ENCODE data around the gene TREX2.

Gene TREX2

GRCh38 chrX:153445856-153446635 lies at the start of gene TREX2:
TREX2 (minus strand) TSS chrX:153446056; CDS start chrX:153445430, 626 bp downstream.
- in situ Hi-C loops (cut with HindIII; ENCODE audit: low pct_ligation_motif_present, low pct_unique_long_range_greater_than_20kb, low sequenced_read_pairs), result no loop called here

GRCh38 chrX:153495362-153495751 lies 49.5 kb upstream of the TREX2 start:
- in situ Hi-C loops (cut with HindIII; ENCODE audit: low pct_ligation_motif_present, low pct_unique_long_range_greater_than_20kb, low sequenced_read_pairs), result no loop called here
- DNase-seq, result no peak

More at GRCh38 chrX:153445856-153446635, at the start of gene TREX2:
- DNase-seq, result no peak

GRCh38 chrX:153494541-153495361 lies 48.9 kb upstream of the TREX2 start, which contains the start of gene BGN:
BGN (plus strand) TSS chrX:153494980; CDS start chrX:153504632, 9,652 bp downstream.
- peak; percentile 2 for DNase-seq
- in situ Hi-C loops (cut with HindIII; ENCODE audit: low pct_ligation_motif_present, low pct_unique_long_range_greater_than_20kb, low sequenced_read_pairs), result no loop called here

- DNase-seq, result no peak
- in situ Hi-C loops (cut with HindIII; ENCODE audit: low pct_ligation_motif_present, low pct_unique_long_range_greater_than_20kb, low sequenced_read_pairs), result no loop called here
Observed at GRCh38 chrX:153494061-153494460, 48.2 kb upstream of the TREX2 start.

- no peak for DNase-seq
- in situ Hi-C loops (cut with HindIII; ENCODE audit: low pct_ligation_motif_present, low pct_unique_long_range_greater_than_20kb, low sequenced_read_pairs), result no loop called here
Observed at GRCh38 chrX:153493085-153493484, 47.2 kb upstream of the TREX2 start.

- in situ Hi-C loops (cut with HindIII; ENCODE audit: low pct_ligation_motif_present, low pct_unique_long_range_greater_than_20kb, low sequenced_read_pairs), result no loop called here
- no peak for DNase-seq
Observed at GRCh38 chrX:153492543-153492942, 46.7 kb upstream of the TREX2 start.

- in situ Hi-C loops (cut with HindIII; ENCODE audit: low pct_ligation_motif_present, low pct_unique_long_range_greater_than_20kb, low sequenced_read_pairs), result no loop called here
- no peak for DNase-seq
Observed at GRCh38 chrX:153491918-153492317, 46.1 kb upstream of the TREX2 start.

- no peak for DNase-seq
- in situ Hi-C loops (cut with HindIII; ENCODE audit: low pct_ligation_motif_present, low pct_unique_long_range_greater_than_20kb, low sequenced_read_pairs), result no loop called here
Observed at GRCh38 chrX:153491351-153491914, 45.6 kb upstream of the TREX2 start.

GRCh38 chrX:153490217-153490930 lies 44.5 kb upstream of the TREX2 start:
- no peak for DNase-seq
- in situ Hi-C loops (cut with HindIII; ENCODE audit: low pct_ligation_motif_present, low pct_unique_long_range_greater_than_20kb, low sequenced_read_pairs), result no loop called here

- in situ Hi-C loops (cut with HindIII; ENCODE audit: low pct_ligation_motif_present, low pct_unique_long_range_greater_than_20kb, low sequenced_read_pairs), result no loop called here
- DNase-seq, result no peak
Observed at GRCh38 chrX:153488231-153488914, 42.5 kb upstream of the TREX2 start.

GRCh38 chrX:153487590-153488071 lies 41.8 kb upstream of the TREX2 start:
- in situ Hi-C loops (cut with HindIII; ENCODE audit: low pct_ligation_motif_present, low pct_unique_long_range_greater_than_20kb, low sequenced_read_pairs), result no loop called here
- DNase-seq, result no peak

- in situ Hi-C loops (cut with HindIII; ENCODE audit: low pct_ligation_motif_present, low pct_unique_long_range_greater_than_20kb, low sequenced_read_pairs), result no loop called here
- DNase-seq, result no peak
Observed at GRCh38 chrX:153486171-153486570, 40.3 kb upstream of the TREX2 start.

GRCh38 chrX:153485396-153486080 lies 39.7 kb upstream of the TREX2 start:
- no peak for DNase-seq
- in situ Hi-C loops (cut with HindIII; ENCODE audit: low pct_ligation_motif_present, low pct_unique_long_range_greater_than_20kb, low sequenced_read_pairs), result no loop called here

GRCh38 chrX:153482376-153483015 lies 36.6 kb upstream of the TREX2 start:
- DNase-seq, result no peak
- in situ Hi-C loops (cut with HindIII; ENCODE audit: low pct_ligation_motif_present, low pct_unique_long_range_greater_than_20kb, low sequenced_read_pairs), result no loop called here

GRCh38 chrX:153481043-153481442 lies 35.2 kb upstream of the TREX2 start:
- in situ Hi-C loops (cut with HindIII; ENCODE audit: low pct_ligation_motif_present, low pct_unique_long_range_greater_than_20kb, low sequenced_read_pairs), result no loop called here
- DNase-seq, result no peak

- no peak for DNase-seq
- in situ Hi-C loops (cut with HindIII; ENCODE audit: low pct_ligation_motif_present, low pct_unique_long_range_greater_than_20kb, low sequenced_read_pairs), result no loop called here
Observed at GRCh38 chrX:153478746-153479145, 32.9 kb upstream of the TREX2 start.

GRCh38 chrX:153477901-153478300 lies 32.0 kb upstream of the TREX2 start:
- DNase-seq, result no peak
- in situ Hi-C loops (cut with HindIII; ENCODE audit: low pct_ligation_motif_present, low pct_unique_long_range_greater_than_20kb, low sequenced_read_pairs), result no loop called here

All from ACHN (cell line).